OCI-LY3 (cell line): Measurements from ENCODE around the gene HOXB6.

Experiments
- EZH2phosphoT487 ChIP-seq: fragments of 200-600 bp; shearing (Covaris generic); IDR thresholded peaks from 2 replicates; pipeline ENCODE4 v1.6.1; 2018; ENCODE audit warnings: antibody characterized with exemption, mixed run types, low read depth
- TF ChIP-seq, protein P1 (sequence below): fragments of 200-600, 300-600 bp; sonication (generic); IDR thresholded peaks from 2 replicates; pipeline ENCODE4 v1.5.1; 2014; ENCODE audit warnings: antibody characterized with exemption, low read length, low read depth

DNA sequence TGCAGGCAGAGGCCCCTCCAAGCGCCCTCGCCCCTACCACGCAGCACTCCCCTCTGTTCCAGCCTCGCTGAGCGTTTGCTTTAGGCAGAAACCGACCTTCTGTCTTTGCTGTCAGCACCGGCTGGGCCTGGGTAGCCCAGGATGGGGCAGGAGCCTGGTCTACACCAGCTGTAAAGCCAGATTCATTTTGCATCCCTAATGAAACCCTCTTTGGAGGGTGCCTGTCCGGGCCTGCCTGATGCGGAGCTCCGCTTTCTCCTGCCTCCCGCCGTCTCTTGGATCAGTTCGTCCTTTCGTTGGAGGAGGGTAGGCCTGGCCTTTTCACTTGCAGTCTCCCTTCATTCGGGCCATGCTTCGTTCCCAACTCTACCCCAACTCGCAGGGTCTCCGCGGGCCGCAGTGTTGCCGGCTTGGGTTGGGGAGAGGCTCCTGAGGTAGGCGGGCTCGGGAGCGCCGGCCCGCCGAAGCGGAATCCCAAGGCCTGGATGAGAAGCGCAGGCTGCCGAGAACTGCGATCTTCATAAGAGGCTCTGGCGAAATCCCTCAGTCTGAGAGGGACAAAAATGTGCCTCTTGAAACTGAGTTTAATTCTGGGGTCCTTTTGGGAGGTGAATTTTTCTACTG lies 15.2 kb upstream of the HOXB6 start:
- TF ChIP-seq, protein P1, sequence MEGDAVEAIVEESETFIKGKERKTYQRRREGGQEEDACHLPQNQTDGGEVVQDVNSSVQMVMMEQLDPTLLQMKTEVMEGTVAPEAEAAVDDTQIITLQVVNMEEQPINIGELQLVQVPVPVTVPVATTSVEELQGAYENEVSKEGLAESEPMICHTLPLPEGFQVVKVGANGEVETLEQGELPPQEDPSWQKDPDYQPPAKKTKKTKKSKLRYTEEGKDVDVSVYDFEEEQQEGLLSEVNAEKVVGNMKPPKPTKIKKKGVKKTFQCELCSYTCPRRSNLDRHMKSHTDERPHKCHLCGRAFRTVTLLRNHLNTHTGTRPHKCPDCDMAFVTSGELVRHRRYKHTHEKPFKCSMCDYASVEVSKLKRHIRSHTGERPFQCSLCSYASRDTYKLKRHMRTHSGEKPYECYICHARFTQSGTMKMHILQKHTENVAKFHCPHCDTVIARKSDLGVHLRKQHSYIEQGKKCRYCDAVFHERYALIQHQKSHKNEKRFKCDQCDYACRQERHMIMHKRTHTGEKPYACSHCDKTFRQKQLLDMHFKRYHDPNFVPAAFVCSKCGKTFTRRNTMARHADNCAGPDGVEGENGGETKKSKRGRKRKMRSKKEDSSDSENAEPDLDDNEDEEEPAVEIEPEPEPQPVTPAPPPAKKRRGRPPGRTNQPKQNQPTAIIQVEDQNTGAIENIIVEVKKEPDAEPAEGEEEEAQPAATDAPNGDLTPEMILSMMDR: no peak
- TF ChIP-seq EZH2phosphoT487: no peak
